ENCODE measurements around the gene ALDH4A1. TPM values are rescaled to one million over a fixed set of nuclear protein-coding genes. Genes with fewer than 3 reads are reported as not detected.

The ALDH4A1 gene
- total and polyA plus RNA-seq, 9 of the 15 experiments (the other 6 are each of a cell fraction or from before 2014, with no cell fraction given) = 0.27 to 31.4 (median 16.6) TPM

DNA sequence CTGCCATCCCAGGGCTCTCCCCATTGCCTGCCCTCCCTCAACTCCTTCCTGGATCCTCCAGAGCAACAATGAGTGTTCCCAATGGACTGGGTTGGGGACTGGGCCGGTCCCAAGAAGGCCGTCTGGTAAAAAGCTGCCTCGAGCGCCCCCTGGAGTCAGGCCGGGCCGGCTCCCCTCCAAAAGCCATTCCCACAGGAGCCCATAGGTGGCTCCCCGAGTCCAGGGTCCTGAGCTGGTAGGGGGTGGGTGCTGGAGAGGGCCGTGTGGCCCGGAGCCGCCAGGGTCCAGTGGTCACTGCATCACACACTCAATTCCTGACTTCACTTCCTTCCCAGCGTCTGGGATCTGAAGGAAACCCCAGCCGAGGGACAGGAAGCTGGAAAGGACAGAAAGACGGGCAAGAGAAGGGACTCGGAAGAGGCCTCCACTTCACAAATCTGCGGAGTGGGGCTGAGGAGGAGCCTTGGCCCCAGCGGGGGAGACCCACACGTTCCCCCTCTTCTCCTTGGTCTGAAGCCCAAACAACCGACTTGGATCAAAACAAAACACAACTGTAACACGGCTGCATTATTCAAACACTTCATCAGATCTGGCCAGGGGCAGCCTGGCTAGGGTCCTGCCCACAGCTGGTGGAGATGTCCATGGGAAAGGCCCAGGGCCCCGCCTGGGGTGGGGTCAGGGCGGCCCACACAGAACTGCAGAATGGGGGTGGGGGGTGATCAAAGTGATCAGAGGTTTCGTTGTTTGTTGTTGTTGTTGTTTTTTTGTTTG is 10.9 kb upstream of the ALDH4A1 start (continued):
- TF ChIP-seq, protein P1, sequence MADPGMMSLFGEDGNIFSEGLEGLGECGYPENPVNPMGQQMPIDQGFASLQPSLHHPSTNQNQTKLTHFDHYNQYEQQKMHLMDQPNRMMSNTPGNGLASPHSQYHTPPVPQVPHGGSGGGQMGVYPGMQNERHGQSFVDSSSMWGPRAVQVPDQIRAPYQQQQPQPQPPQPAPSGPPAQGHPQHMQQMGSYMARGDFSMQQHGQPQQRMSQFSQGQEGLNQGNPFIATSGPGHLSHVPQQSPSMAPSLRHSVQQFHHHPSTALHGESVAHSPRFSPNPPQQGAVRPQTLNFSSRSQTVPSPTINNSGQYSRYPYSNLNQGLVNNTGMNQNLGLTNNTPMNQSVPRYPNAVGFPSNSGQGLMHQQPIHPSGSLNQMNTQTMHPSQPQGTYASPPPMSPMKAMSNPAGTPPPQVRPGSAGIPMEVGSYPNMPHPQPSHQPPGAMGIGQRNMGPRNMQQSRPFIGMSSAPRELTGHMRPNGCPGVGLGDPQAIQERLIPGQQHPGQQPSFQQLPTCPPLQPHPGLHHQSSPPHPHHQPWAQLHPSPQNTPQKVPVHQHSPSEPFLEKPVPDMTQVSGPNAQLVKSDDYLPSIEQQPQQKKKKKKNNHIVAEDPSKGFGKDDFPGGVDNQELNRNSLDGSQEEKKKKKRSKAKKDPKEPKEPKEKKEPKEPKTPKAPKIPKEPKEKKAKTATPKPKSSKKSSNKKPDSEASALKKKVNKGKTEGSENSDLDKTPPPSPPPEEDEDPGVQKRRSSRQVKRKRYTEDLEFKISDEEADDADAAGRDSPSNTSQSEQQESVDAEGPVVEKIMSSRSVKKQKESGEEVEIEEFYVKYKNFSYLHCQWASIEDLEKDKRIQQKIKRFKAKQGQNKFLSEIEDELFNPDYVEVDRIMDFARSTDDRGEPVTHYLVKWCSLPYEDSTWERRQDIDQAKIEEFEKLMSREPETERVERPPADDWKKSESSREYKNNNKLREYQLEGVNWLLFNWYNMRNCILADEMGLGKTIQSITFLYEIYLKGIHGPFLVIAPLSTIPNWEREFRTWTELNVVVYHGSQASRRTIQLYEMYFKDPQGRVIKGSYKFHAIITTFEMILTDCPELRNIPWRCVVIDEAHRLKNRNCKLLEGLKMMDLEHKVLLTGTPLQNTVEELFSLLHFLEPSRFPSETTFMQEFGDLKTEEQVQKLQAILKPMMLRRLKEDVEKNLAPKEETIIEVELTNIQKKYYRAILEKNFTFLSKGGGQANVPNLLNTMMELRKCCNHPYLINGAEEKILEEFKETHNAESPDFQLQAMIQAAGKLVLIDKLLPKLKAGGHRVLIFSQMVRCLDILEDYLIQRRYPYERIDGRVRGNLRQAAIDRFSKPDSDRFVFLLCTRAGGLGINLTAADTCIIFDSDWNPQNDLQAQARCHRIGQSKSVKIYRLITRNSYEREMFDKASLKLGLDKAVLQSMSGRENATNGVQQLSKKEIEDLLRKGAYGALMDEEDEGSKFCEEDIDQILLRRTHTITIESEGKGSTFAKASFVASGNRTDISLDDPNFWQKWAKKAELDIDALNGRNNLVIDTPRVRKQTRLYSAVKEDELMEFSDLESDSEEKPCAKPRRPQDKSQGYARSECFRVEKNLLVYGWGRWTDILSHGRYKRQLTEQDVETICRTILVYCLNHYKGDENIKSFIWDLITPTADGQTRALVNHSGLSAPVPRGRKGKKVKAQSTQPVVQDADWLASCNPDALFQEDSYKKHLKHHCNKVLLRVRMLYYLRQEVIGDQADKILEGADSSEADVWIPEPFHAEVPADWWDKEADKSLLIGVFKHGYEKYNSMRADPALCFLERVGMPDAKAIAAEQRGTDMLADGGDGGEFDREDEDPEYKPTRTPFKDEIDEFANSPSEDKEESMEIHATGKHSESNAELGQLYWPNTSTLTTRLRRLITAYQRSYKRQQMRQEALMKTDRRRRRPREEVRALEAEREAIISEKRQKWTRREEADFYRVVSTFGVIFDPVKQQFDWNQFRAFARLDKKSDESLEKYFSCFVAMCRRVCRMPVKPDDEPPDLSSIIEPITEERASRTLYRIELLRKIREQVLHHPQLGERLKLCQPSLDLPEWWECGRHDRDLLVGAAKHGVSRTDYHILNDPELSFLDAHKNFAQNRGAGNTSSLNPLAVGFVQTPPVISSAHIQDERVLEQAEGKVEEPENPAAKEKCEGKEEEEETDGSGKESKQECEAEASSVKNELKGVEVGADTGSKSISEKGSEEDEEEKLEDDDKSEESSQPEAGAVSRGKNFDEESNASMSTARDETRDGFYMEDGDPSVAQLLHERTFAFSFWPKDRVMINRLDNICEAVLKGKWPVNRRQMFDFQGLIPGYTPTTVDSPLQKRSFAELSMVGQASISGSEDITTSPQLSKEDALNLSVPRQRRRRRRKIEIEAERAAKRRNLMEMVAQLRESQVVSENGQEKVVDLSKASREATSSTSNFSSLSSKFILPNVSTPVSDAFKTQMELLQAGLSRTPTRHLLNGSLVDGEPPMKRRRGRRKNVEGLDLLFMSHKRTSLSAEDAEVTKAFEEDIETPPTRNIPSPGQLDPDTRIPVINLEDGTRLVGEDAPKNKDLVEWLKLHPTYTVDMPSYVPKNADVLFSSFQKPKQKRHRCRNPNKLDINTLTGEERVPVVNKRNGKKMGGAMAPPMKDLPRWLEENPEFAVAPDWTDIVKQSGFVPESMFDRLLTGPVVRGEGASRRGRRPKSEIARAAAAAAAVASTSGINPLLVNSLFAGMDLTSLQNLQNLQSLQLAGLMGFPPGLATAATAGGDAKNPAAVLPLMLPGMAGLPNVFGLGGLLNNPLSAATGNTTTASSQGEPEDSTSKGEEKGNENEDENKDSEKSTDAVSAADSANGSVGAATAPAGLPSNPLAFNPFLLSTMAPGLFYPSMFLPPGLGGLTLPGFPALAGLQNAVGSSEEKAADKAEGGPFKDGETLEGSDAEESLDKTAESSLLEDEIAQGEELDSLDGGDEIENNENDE (IDR thresholded peaks at IDR 0.05; ENCODE audit: low read depth, low read length) = no peak
- TF ChIP-seq KAT7 (CRISPR knock-in tag; IDR thresholded peaks at IDR 0.05; ENCODE audit: borderline replicate concordance) (no peak), RBBP5 (IDR thresholded peaks at IDR 0.05; ENCODE audit: borderline replicate concordance, insufficient read depth, low read length, poor library complexity, severe bottlenecking) (no peak), GABPB1 (CRISPR knock-in tag; IDR thresholded peaks at IDR 0.05) (peak; percentile 59; the same call in 1 of the 2 replicates), NFE2 (IDR thresholded peaks at IDR 0.05; ENCODE audit: low read depth) (no peak), BCOR (IDR thresholded peaks at IDR 0.05) (no peak), MCM3 (IDR thresholded peaks at IDR 0.05) (no peak), PHB2 (IDR thresholded peaks at IDR 0.05; ENCODE audit: low read depth) (no peak), STAT5A (IDR thresholded peaks at IDR 0.05; ENCODE audit: borderline replicate concordance, low read length) (no peak), ZNF644 (tag; IDR thresholded peaks at IDR 0.05; ENCODE audit: low read depth) (no peak), ZNF77 (CRISPR knock-in tag; IDR thresholded peaks at IDR 0.05) (no peak), MAZ (CRISPR knock-in tag; conservative IDR thresholded peaks at IDR 0.05 in 1 of 2, IDR thresholded peaks at IDR 0.05 in 1 of 2) (peak; percentile 43 to 88; a peak in 3 of 4 replicates), TARDBP (IDR thresholded peaks at IDR 0.05) (peak; percentile 49; the same call in 1 of the 2 replicates), GTF2F1 (IDR thresholded peaks at IDR 0.05; ENCODE audit: low read depth, low read length) (no peak)
- TF ChIP-seq, protein P2, sequence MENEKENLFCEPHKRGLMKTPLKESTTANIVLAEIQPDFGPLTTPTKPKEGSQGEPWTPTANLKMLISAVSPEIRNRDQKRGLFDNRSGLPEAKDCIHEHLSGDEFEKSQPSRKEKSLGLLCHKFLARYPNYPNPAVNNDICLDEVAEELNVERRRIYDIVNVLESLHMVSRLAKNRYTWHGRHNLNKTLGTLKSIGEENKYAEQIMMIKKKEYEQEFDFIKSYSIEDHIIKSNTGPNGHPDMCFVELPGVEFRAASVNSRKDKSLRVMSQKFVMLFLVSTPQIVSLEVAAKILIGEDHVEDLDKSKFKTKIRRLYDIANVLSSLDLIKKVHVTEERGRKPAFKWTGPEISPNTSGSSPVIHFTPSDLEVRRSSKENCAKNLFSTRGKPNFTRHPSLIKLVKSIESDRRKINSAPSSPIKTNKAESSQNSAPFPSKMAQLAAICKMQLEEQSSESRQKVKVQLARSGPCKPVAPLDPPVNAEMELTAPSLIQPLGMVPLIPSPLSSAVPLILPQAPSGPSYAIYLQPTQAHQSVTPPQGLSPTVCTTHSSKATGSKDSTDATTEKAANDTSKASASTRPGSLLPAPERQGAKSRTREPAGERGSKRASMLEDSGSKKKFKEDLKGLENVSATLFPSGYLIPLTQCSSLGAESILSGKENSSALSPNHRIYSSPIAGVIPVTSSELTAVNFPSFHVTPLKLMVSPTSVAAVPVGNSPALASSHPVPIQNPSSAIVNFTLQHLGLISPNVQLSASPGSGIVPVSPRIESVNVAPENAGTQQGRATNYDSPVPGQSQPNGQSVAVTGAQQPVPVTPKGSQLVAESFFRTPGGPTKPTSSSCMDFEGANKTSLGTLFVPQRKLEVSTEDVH (IDR thresholded peaks at IDR 0.05; ENCODE audit: low read depth, partially characterized antibody) = peak; percentile 31
